Smooth muscle cell (in vitro differentiated cells): ENCODE results near the gene CCDC91. TPM values are rescaled to one million over a fixed set of nuclear protein-coding genes. Genes with fewer than 3 reads are reported as not detected.

ENCODE experiments used
- DNase-seq: peaks from one replicate; lab custom pipeline; 2025; ENCODE audit not compliant: unreplicated experiment; lab: John Stamatoyannopoulos, UW
- H2AFZ ChIP-seq: fragments of 200-600 bp; sonication (generic); 2 replicates; pipeline ENCODE4 v1.6.0; 2016; ENCODE audit warnings: antibody characterized with exemption, low read depth, mild to moderate bottlenecking
- H3F3A ChIP-seq: fragments of 200-600 bp; sonication (generic); 2 replicates; pipeline ENCODE4 v1.6.0; 2017; ENCODE audit warnings: antibody characterized with exemption, low read depth
- H3K27ac ChIP-seq: fragments of 200-600 bp; sonication (generic); 2 replicates; pipeline ENCODE4 v1.5.1; 2016; ENCODE audit warnings: low read depth, mild to moderate bottlenecking
- H3K27me3 ChIP-seq: fragments of 200-600 bp; sonication (generic); 2 replicates; pipeline ENCODE4 v1.6.1; 2016; ENCODE audit warnings: low read depth, mild to moderate bottlenecking
- H3K36me3 ChIP-seq: fragments of 200-600 bp; sonication (generic); 2 replicates; pipeline ENCODE4 v1.5.1; 2016; ENCODE audit warnings: low read depth
- H3K4me1 ChIP-seq: fragments of 200-600 bp; sonication (generic); 2 replicates; pipeline ENCODE4 v1.5.1; 2016; ENCODE audit warnings: low read depth
- H3K4me2 ChIP-seq: fragments of 200-600 bp; sonication (generic); 2 replicates; pipeline ENCODE4 v1.6.0; 2016; ENCODE audit warnings: mild to moderate bottlenecking
- H3K4me3 ChIP-seq: fragments of 200-600 bp; sonication (generic); 2 replicates; pipeline ENCODE4 v1.5.1; 2016; ENCODE audit warnings: mild to moderate bottlenecking
- H3K79me2 ChIP-seq: fragments of 200-600 bp; sonication (generic); 2 replicates; pipeline ENCODE4 v1.6.0; 2016; ENCODE audit warnings: low read depth, mild to moderate bottlenecking
- H3K9ac ChIP-seq: fragments of 200-600 bp; sonication (generic); 2 replicates; pipeline ENCODE4 v1.6.0; 2016; ENCODE audit warnings: low read depth
- H3K9me3 ChIP-seq: fragments of 200-600 bp; sonication (generic); replicated peaks from 2 replicates; pipeline ENCODE4 v1.5.1; 2016; ENCODE audit warnings: low read depth
- H4K20me1 ChIP-seq: fragments of 200-600 bp; sonication (generic); 2 replicates; pipeline ENCODE4 v1.6.0; 2016; ENCODE audit warnings: low read depth
- CTCF ChIP-seq: fragments of 200-600 bp; sonication (generic); IDR thresholded peaks from 2 replicates; pipeline ENCODE4 v1.5.1; 2017; ENCODE audit warnings: borderline replicate concordance, mild to moderate bottlenecking, antibody characterized with exemption; ENCODE audit not compliant: insufficient read depth, poor library complexity, severe bottlenecking
- WGBS: methylation state at CpG from one replicate; pipeline ENCODE4 v1.1.7; 2016; ENCODE audit warnings: low lambda C conversion rate; 5-methylcytosine and 5-hydroxymethylcytosine counted together
- polyA plus RNA-seq: library from polyadenylated mRNA; unstranded; fragments of >200 nt; fragmentation: Nextera tagmentation; extraction: Ambion mirVana; gene quantifications from 2 replicates; pipeline ENCODE4 v1.2.1, GENCODE V29; 2016
- total RNA-seq: library from RNA; depleted of rRNA; stranded (reverse); fragments of >200 nt; gene quantifications from 2 replicates; pipeline ENCODE4 v1.2.3, GENCODE V29; 2014

Gene CCDC91
- total and polyA plus RNA-seq, 2 experiments from 2014 or later: 20.1 to 23.7 TPM

- 100% methylated on average over 1 of the region's 1 CpG for WGBS
- no peak for TF ChIP-seq CTCF
- Histone ChIP-seq H3K27ac (no peak overlapping the region), H3K9me3 (no peaks in the 10 kb centered on the region), H4K20me1 (no peaks in the 10 kb centered on the region), H3K27me3 (no peaks in the 10 kb centered on the region), H3K9ac (no peak overlapping the region), H3K4me2 (no peak overlapping the region), H2AFZ (no peak overlapping the region), H3F3A (no peaks in the 10 kb centered on the region), H3K4me1 (no peaks in the 10 kb centered on the region), H3K4me3 (no peak overlapping the region), H3K36me3 (no peaks in the 10 kb centered on the region), H3K79me2 (no peaks in the 10 kb centered on the region)
- no peak for DNase-seq
Observed at GRCh38 chr12:28383368-28383767, 193.1 kb downstream of the CCDC91 start.

- no peak overlapping the region for H3K27ac ChIP-seq
- H3K4me2 ChIP-seq: no peak overlapping the region
- H3K9me3 ChIP-seq: no peaks in the 10 kb centered on the region
- no peaks in the 10 kb centered on the region for H3K79me2 ChIP-seq
- DNase-seq: no peak
- no peak overlapping the region for H3K4me3 ChIP-seq
- no peaks in the 10 kb centered on the region for H3K27me3 ChIP-seq
- no peak for TF ChIP-seq CTCF
- no peaks in the 10 kb centered on the region for H3K4me1 ChIP-seq
- H3K36me3 ChIP-seq: no peaks in the 10 kb centered on the region
- H3F3A ChIP-seq: no peaks in the 10 kb centered on the region
- H3K9ac ChIP-seq: no peak overlapping the region
- H2AFZ ChIP-seq: no peak overlapping the region
- no peaks in the 10 kb centered on the region for H4K20me1 ChIP-seq
- WGBS: 41% methylated on average over 4 of the region's 4 CpGs
Observed at GRCh38 chr12:28388879-28389278, 198.6 kb downstream of the CCDC91 start.

GRCh38 chr12:28390206-28390605, 199.9 kb downstream of the CCDC91 start:
- no peak overlapping the region for H3K4me2 ChIP-seq
- no peaks in the 10 kb centered on the region for H3K9me3 ChIP-seq
- no peak overlapping the region for H3K27ac ChIP-seq
- DNase-seq: no peak
- H3K9ac ChIP-seq: no peak overlapping the region
- no peak overlapping the region for H3K4me3 ChIP-seq
- H3K27me3 ChIP-seq: no peaks in the 10 kb centered on the region
- no peaks in the 10 kb centered on the region for H3F3A ChIP-seq
- no peaks in the 10 kb centered on the region for H3K79me2 ChIP-seq
- H3K36me3 ChIP-seq: no peaks in the 10 kb centered on the region
- no peaks in the 10 kb centered on the region for H3K4me1 ChIP-seq
- no peaks in the 10 kb centered on the region for H4K20me1 ChIP-seq
- H2AFZ ChIP-seq: no peak overlapping the region
- 70% methylated on average over 1 of the region's 1 CpG for WGBS
- TF ChIP-seq CTCF: no peak

- DNase-seq: no peak
- Histone ChIP-seq H3K4me2 (no peak overlapping the region), H3K9me3 (no peaks in the 10 kb centered on the region), H3K27ac (no peak overlapping the region), H3K27me3 (no peaks in the 10 kb centered on the region), H3K4me3 (no peak overlapping the region), H4K20me1 (no peaks in the 10 kb centered on the region), H2AFZ (no peak overlapping the region), H3K9ac (no peak overlapping the region), H3K36me3 (no peaks in the 10 kb centered on the region), H3K79me2 (no peaks in the 10 kb centered on the region), H3F3A (no peaks in the 10 kb centered on the region), H3K4me1 (no peaks in the 10 kb centered on the region)
- WGBS: 80% methylated on average over 4 of the region's 4 CpGs
- TF ChIP-seq CTCF: no peak
Observed at GRCh38 chr12:28390761-28391385, 200.6 kb downstream of the CCDC91 start.
